Activated T-helper 2 cell treated with anti-CD3 and anti-CD28 coated beads, Interferon-gamma antibody, Interleukin-2, Interleukin-4, amounts not matched to agents 10 μg/mL and 5 μg/mL and 100 μg/mL, durations not matched to agents 14 hours and 24 hours and 36 hours (primary cell): ENCODE data around the gene TUBB8. TPM values are rescaled to one million over a fixed set of nuclear protein-coding genes. Genes with fewer than 3 reads are reported as not detected.
"Not testable (repeated sequence)": the region's sequence is repeated elsewhere in the genome, so short reads cannot be mapped to it uniquely, and the experiment has no call there.

Experiments used
- DNase-seq: peaks from one replicate; pipeline ENCODE4 v3.0.0; 2021; ENCODE audit warnings: low spot score
- H3K27ac Mint-ChIP-seq: one replicate; pipeline ENCODE4 v1.8.0; 2021; ENCODE audit warnings: mixed read lengths
- H3K27me3 Mint-ChIP-seq: one replicate; pipeline ENCODE4 v1.8.0; 2021; ENCODE audit warnings: low read depth, mixed read lengths
- H3K36me3 Mint-ChIP-seq: one replicate; pipeline ENCODE4 v1.8.0; 2021; ENCODE audit warnings: low read depth, mixed read lengths
- H3K4me1 Mint-ChIP-seq: one replicate; pipeline ENCODE4 v1.8.0; 2021; ENCODE audit warnings: low read depth, mixed read lengths
- H3K4me3 Mint-ChIP-seq: one replicate; pipeline ENCODE4 v1.8.0; 2021; ENCODE audit warnings: low read depth, mild to moderate bottlenecking, moderate library complexity, mixed read lengths
- H3K9me3 Mint-ChIP-seq: one replicate; pipeline ENCODE4 v1.8.0; 2021; ENCODE audit warnings: mixed read lengths
- intact Hi-C: fragments of 100-400 bp; cut with micrococcal nuclease; formaldehyde crosslinking; loops from one replicate; pipeline ENCODE4 v1.15.1; 2023
- total RNA-seq: library from RNA; stranded (reverse); gene quantifications from 2 replicates; pipeline ENCODE4 v1.2.3, GENCODE V29; 2022

TUBB8 gene
- total RNA-seq, 1 donor from 2014 or later: not detected

DNA sequence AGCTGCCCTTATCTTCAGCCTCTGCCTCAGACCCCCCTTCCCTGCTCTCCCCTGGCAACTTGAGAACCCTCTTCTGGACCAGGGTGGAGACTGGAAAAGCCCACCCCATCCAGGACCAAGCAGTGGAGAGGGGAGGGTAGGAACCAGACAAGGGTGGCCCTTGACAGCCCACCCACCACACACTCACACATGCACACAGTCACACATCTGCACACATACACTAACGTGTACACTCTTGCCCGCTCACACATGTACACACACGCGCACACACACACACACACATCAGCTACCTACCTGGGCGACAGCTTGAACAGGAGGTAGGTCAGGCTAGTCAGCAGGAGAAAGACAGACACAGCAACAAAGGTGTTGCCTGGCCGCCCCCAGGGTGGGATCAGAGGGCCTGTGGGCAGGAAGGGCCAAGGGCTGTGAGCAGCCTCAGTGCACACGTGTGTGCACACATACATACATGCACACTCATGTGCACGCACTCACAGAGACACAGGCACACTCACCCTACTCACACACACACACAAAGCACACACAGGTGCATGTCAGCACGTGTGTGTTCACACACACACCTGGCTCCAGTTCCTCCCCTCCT lies 34.9 kb upstream of the TUBB8 start:
- DNase-seq: no peak
- no peaks in the 10 kb centered on the region for H3K36me3 Mint-ChIP-seq
- intact Hi-C loops: no loop called here
- H3K27me3 Mint-ChIP-seq: peaks cover 5% of the 10 kb centered on the region
- H3K4me1 Mint-ChIP-seq: peaks cover 10% of the 10 kb centered on the region
- no peaks in the 10 kb centered on the region for H3K9me3 Mint-ChIP-seq
- H3K4me3 Mint-ChIP-seq: no peak overlapping the region
- H3K27ac Mint-ChIP-seq: no peak overlapping the region

GRCh38 chr10:80477-81105 lies 31.5 kb upstream of the TUBB8 start:
- H3K27me3 Mint-ChIP-seq: peaks cover 4% of the 10 kb centered on the region
- H3K27ac Mint-ChIP-seq: no peak overlapping the region
- no peaks in the 10 kb centered on the region for H3K4me1 Mint-ChIP-seq
- intact Hi-C loops: no loop called here
- no peaks in the 10 kb centered on the region for H3K36me3 Mint-ChIP-seq
- H3K9me3 Mint-ChIP-seq: no peaks in the 10 kb centered on the region
- no peak overlapping the region for H3K4me3 Mint-ChIP-seq
- no peak for DNase-seq

- Mint-ChIP-seq H3K27ac (no peak overlapping the region), H3K27me3 (peaks cover 4% of the 10 kb centered on the region), H3K36me3 (no peaks in the 10 kb centered on the region), H3K9me3 (no peaks in the 10 kb centered on the region), H3K4me1 (no peaks in the 10 kb centered on the region), H3K4me3 (no peak overlapping the region)
- intact Hi-C loops: no loop called here
- no peak for DNase-seq
Measured at GRCh38 chr10:79532-80215, 30.6 kb upstream of the TUBB8 start.

DNA sequence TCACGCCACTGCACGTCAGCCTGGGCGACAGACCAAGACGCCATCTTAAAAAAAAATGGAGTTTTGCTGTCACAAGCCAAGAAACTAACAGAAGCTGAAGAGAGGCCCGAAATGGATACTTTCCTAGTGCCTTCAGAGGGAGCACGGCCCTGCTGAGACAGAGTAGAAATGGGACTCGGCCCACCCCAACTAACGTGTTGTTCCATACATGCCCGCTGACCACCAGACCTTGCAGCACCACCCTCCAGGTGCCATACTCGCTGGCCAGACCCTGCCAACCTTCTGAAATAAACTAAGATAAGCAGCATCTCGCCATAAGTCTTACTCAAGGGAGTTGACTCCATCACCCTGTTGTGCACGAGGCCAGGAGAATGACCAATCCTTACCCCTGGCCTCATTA lies 29.5 kb upstream of the TUBB8 start:
- H3K4me3 Mint-ChIP-seq: no peak overlapping the region
- intact Hi-C loops: no loop called here
- peaks cover 2% of the 10 kb centered on the region for H3K4me1 Mint-ChIP-seq
- no peak overlapping the region for H3K27ac Mint-ChIP-seq
- DNase-seq: no peak
- no peaks in the 10 kb centered on the region for H3K36me3 Mint-ChIP-seq
- peaks cover 8% of the 10 kb centered on the region for H3K27me3 Mint-ChIP-seq
- H3K9me3 Mint-ChIP-seq: no peaks in the 10 kb centered on the region

DNA sequence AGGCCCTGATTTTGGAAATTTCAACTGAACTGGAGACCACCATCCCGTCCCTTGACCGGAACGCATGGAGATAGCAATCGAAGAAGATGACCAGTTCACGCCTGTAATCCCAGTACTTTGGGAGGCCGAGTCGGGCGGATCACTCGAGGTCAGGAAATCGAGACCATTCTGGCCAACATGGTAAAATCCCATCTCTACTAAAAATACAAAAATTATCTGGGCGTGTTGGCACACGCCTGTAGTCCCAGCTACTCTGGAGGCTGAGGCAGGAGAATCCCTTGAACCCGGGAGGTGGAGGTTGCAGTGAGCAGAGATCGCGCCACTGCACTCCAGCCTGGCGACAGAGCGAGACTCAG lies 25.1 kb upstream of the TUBB8 start:
- Mint-ChIP-seq H3K27me3 (peaks cover 13% of the 10 kb centered on the region), H3K4me3 (peak overlapping the region; percentile 80)
- DNase-seq, H3K27ac Mint-ChIP-seq, H3K9me3 Mint-ChIP-seq, H3K4me1 Mint-ChIP-seq, H3K36me3 Mint-ChIP-seq, intact Hi-C loops: not testable (repeated sequence)

DNA sequence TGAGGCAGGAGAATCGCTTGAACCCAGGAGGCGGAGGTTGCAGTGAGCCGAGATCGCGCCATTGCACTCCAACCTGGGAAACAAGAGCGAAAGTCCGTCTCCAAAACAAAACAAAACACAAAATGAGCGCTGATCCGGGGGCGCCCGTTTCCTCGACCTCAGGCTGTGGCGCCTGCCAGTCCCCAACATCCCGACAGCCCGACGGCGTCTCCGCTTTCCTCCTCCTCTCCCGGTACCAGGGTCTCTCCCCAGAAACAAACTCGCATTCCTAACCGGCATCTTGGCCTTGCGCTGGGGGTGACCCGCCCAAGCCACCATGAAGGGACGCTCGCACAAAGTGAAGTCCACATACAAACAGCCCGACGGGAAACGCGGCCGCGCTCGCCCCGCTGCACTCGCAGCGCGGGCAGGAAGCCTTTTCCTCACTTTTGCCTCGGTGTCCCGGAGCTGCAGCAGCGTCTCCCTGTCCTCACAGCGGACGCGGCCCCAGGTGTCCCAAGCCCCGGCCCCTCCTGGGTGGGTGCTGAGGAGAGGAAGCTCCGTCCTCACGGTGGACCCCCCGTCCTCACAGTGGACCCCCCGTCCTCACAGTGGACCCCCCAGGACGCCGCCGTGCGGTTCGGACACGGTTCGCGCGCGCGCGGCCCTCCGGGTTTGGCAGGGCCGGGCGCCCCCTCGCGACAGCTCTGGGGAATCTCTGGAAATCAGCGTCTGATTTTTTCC lies 24.6 kb upstream of the TUBB8 start:
- H3K27ac Mint-ChIP-seq, intact Hi-C loops, DNase-seq, H3K4me1 Mint-ChIP-seq, H3K36me3 Mint-ChIP-seq, H3K9me3 Mint-ChIP-seq: not testable (repeated sequence)
- H3K4me3 Mint-ChIP-seq: peak overlapping the region; percentile 80
- H3K27me3 Mint-ChIP-seq: peaks cover 13% of the 10 kb centered on the region

GRCh38 chr10:68156-68555 lies 19.1 kb upstream of the TUBB8 start:
- H3K4me1 Mint-ChIP-seq, H3K4me3 Mint-ChIP-seq, H3K36me3 Mint-ChIP-seq, H3K27me3 Mint-ChIP-seq, H3K27ac Mint-ChIP-seq, intact Hi-C loops, DNase-seq, H3K9me3 Mint-ChIP-seq: not testable (repeated sequence)

- H3K9me3 Mint-ChIP-seq, H3K36me3 Mint-ChIP-seq, H3K27ac Mint-ChIP-seq, H3K4me1 Mint-ChIP-seq, intact Hi-C loops, H3K4me3 Mint-ChIP-seq, DNase-seq, H3K27me3 Mint-ChIP-seq: not testable (repeated sequence)
Measured at GRCh38 chr10:49926-50325, 830 bp upstream of the TUBB8 start.

- H3K27ac Mint-ChIP-seq, intact Hi-C loops, H3K9me3 Mint-ChIP-seq, H3K4me1 Mint-ChIP-seq, H3K27me3 Mint-ChIP-seq, DNase-seq, H3K4me3 Mint-ChIP-seq, H3K36me3 Mint-ChIP-seq: not testable (repeated sequence)
Measured at GRCh38 chr10:47864-48263, 1.2 kb downstream of the TUBB8 start.

- H3K4me3 Mint-ChIP-seq, H3K27me3 Mint-ChIP-seq, H3K36me3 Mint-ChIP-seq, H3K4me1 Mint-ChIP-seq, intact Hi-C loops, H3K9me3 Mint-ChIP-seq, H3K27ac Mint-ChIP-seq, DNase-seq: not testable (repeated sequence)
Measured at GRCh38 chr10:13315-13635, 35.8 kb downstream of the TUBB8 start.

GRCh38 chr10:12444-13314 lies 36.4 kb downstream of the TUBB8 start:
- H3K4me3 Mint-ChIP-seq, H3K9me3 Mint-ChIP-seq, H3K27ac Mint-ChIP-seq, H3K36me3 Mint-ChIP-seq, intact Hi-C loops, DNase-seq, H3K4me1 Mint-ChIP-seq, H3K27me3 Mint-ChIP-seq: not testable (repeated sequence)

- H3K27ac Mint-ChIP-seq, H3K4me3 Mint-ChIP-seq, H3K9me3 Mint-ChIP-seq, H3K4me1 Mint-ChIP-seq, H3K27me3 Mint-ChIP-seq, DNase-seq, H3K36me3 Mint-ChIP-seq, intact Hi-C loops: not testable (repeated sequence)
Measured at GRCh38 chr10:11260-11659, 37.8 kb downstream of the TUBB8 start.
